HEK293T (cell line): ENCODE measurements around the gene PNPO.

Experiments used
- BHLHE40 ChIP-seq: fragments of 450-650 bp; IDR thresholded peaks from 2 replicates; pipeline ENCODE4 v1.6.1; 2016; ENCODE audit warnings: mild to moderate bottlenecking, moderate library complexity, borderline replicate concordance
- FOXK2 ChIP-seq: fragments of 450-650 bp; IDR thresholded peaks from 2 replicates; pipeline ENCODE4 v1.6.1; 2016; ENCODE audit warnings: mild to moderate bottlenecking
- HDGF ChIP-seq: fragments of 450-650 bp; IDR thresholded peaks from 2 replicates; pipeline ENCODE4 v1.6.1; 2017; ENCODE audit warnings: antibody characterized with exemption, borderline replicate concordance
- SP1 ChIP-seq: fragments of 450-650 bp; IDR thresholded peaks from 2 replicates; pipeline ENCODE4 v1.6.1; 2017
- ZNF384 ChIP-seq: fragments of 450-650 bp; IDR thresholded peaks from 2 replicates; pipeline ENCODE4 v1.6.1; 2016

DNA sequence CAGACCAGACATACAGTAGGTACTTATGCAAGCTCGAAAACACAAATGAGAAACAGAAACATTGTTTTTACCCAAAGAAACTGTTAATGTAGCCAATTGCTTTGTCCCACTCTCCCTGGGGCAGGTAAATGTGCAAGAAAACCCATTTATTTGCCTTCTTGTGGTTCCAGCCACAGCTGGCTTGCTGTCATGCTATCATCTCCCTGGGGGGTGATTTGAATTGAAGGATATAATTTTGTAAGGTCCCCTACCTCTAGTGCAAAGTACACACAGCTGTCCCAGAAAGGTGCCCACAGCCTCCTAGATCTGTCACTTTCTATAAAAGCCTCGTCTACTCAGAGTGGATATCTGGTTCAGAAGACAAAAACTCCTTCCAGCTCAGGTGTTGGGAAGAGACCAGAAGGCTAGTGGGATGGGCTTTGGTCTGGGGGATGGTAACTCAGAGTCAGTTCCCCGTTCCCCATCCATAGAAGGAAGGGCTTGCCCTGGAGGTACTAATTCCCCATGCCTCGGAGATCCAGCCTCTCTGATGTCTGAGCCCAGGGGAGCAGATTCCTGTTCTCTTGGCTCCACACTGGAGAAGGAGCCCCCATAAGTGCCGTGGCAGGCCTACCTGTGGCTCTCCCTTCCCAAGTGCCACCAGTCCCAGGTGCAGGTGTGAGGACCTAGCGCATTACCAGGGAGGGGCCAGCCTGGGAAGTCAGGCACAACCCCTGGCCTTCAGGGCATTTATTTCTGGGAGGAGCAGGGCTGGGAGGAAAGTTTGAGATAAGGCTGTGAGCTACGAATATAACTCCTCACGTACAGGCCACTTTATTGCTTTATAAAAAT, 18.7 kb downstream of the PNPO start:
- TF ChIP-seq HDGF: no peak
- no peak for TF ChIP-seq ZNF384
- TF ChIP-seq FOXK2: no peak
- no peak for TF ChIP-seq BHLHE40
- no peak for TF ChIP-seq SP1
